Measurements from ENCODE around the gene SV2C. TPM values are rescaled to one million over a fixed set of nuclear protein-coding genes. Genes with fewer than 3 reads are reported as not detected.

The SV2C gene
- total and polyA plus RNA-seq, 7 donors, result 0.31 to 0.71 (median 0.55) TPM; not detected in 2

DNA sequence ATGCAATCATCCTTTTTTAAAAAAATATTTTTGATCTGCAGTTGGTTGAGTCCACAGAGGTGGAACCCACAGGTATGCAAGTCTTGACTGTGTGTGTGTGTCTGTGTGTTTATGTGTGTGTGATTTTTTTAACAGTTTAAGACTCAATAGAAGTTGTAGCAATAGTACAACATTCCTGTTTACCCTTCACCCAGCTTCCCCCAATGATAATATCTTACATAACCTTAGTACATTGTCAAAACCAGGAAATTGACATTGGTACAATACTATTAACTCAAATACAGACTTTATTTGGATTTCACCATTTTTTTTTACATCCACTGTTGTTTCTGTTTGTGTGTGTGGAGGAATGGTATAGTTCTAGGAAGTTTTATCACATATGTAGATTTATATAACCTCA lies 81.8 kb downstream of the SV2C start:
- H3K36me3 ChIP-seq, result no peaks in the 10 kb centered on the region
- H3K27ac ChIP-seq, result no peak overlapping the region
- no peaks in the 10 kb centered on the region for H3K4me1 ChIP-seq
- intact Hi-C loops (cut with DNase I), result no loop called here
- no peak for DNase-seq
- no peak overlapping the region for H3K4me3 ChIP-seq
- no peaks in the 10 kb centered on the region for H3K9me3 ChIP-seq
- TF ChIP-seq POLR2AphosphoS5 (IDR thresholded peaks at IDR 0.05), result no peak
- TF ChIP-seq, protein P1, sequence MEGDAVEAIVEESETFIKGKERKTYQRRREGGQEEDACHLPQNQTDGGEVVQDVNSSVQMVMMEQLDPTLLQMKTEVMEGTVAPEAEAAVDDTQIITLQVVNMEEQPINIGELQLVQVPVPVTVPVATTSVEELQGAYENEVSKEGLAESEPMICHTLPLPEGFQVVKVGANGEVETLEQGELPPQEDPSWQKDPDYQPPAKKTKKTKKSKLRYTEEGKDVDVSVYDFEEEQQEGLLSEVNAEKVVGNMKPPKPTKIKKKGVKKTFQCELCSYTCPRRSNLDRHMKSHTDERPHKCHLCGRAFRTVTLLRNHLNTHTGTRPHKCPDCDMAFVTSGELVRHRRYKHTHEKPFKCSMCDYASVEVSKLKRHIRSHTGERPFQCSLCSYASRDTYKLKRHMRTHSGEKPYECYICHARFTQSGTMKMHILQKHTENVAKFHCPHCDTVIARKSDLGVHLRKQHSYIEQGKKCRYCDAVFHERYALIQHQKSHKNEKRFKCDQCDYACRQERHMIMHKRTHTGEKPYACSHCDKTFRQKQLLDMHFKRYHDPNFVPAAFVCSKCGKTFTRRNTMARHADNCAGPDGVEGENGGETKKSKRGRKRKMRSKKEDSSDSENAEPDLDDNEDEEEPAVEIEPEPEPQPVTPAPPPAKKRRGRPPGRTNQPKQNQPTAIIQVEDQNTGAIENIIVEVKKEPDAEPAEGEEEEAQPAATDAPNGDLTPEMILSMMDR (IDR thresholded peaks at IDR 0.05), result no peak
- no peak for TF ChIP-seq POLR2A (IDR thresholded peaks at IDR 0.05)
- TF ChIP-seq EP300 (IDR thresholded peaks at IDR 0.05), result no peak
- H3K27me3 ChIP-seq, result no peaks in the 10 kb centered on the region

DNA sequence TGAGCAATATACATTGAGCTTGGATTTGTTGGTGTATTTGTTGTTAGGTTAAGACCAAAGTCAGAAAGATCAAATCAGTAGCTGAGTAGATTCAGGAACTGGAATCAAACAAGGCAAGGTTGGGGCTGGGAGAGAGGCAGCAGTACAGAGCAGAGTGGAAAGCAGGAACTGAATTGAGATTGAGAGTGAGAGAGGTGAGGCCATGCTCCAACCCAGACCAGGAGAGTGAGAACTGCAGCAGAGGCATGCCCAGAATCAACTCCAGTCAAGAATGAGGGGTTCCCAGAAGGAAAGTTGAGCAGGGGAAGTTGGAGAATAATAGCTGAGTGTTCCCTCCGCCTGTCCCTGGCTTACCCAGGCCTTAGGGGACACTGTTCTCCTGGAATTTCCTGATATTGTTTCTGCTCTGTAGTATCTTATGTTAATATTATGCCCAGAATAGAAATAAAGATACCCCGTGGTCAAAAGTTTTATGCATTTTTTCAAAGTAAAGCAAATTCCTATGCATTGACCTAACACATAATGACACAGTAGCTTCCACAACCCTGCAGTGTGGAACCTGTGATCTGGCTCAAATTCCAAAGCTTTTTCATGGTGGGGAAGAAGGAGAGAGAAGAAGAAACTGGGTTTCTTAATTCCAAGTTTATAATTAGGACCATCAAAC lies 82.7 kb downstream of the SV2C start:
- no peaks in the 10 kb centered on the region for H3K9me3 ChIP-seq
- no peak overlapping the region for H3K27ac ChIP-seq
- TF ChIP-seq EP300 (IDR thresholded peaks at IDR 0.05) (no peak), POLR2A (IDR thresholded peaks at IDR 0.05) (no peak), POLR2AphosphoS5 (IDR thresholded peaks at IDR 0.05) (no peak)
- TF ChIP-seq, protein P1 (IDR thresholded peaks at IDR 0.05), result no peak
- no peaks in the 10 kb centered on the region for H3K36me3 ChIP-seq
- no peak overlapping the region for H3K4me3 ChIP-seq
- DNase-seq, result no peak
- no peaks in the 10 kb centered on the region for H3K27me3 ChIP-seq
- 76 to 82% methylated on average over 2 of the region's 2 CpGs for WGBS, 2 donors
- intact Hi-C loops (cut with DNase I), result no loop called here
- no peaks in the 10 kb centered on the region for H3K4me1 ChIP-seq

DNA sequence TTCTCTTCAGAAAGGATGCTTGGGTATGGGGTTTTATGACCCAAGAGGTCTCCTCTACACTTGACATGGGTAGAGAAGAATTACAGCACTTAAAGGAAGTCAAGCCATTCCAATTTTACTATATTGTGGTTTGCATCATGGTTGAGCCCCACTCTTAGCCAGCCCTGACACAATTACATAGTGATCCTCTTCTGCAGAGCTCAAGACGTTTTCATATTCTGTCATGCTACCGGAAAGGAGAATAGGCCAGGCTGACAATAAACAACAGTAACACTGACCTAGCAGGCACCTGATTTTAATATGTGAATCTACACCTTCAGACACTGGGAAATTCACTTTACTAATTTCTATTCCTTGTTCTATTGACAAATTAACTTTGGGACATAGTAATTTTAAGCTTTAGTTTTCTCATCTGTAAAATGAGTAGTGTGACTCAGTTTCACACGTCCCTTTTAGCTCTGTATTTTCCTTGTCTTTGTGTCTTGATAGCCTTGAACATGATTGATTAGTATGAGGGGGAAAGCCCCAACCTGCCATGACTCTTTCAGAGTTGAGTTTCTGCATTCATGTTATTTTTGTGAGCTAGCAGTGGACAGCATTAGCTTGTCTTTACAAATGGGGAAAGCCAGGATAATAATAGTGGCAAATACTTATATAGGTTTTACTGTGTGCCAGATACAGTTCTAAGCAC lies 83.8 kb downstream of the SV2C start:
- intact Hi-C loops (cut with DNase I), result no loop called here
- H3K27ac ChIP-seq, result no peak overlapping the region
- no peaks in the 10 kb centered on the region for H3K36me3 ChIP-seq
- 76 to 83% methylated on average over 3 of the region's 3 CpGs for WGBS, 2 donors
- no peak for TF ChIP-seq POLR2AphosphoS5 (IDR thresholded peaks at IDR 0.05)
- TF ChIP-seq, protein P1 (IDR thresholded peaks at IDR 0.05), result no peak
- TF ChIP-seq EP300 (IDR thresholded peaks at IDR 0.05), result no peak
- no peak for TF ChIP-seq POLR2A (IDR thresholded peaks at IDR 0.05)
- no peak overlapping the region for H3K4me3 ChIP-seq
- H3K4me1 ChIP-seq, result no peaks in the 10 kb centered on the region
- DNase-seq, result no peak
- no peaks in the 10 kb centered on the region for H3K27me3 ChIP-seq
- no peaks in the 10 kb centered on the region for H3K9me3 ChIP-seq

DNA sequence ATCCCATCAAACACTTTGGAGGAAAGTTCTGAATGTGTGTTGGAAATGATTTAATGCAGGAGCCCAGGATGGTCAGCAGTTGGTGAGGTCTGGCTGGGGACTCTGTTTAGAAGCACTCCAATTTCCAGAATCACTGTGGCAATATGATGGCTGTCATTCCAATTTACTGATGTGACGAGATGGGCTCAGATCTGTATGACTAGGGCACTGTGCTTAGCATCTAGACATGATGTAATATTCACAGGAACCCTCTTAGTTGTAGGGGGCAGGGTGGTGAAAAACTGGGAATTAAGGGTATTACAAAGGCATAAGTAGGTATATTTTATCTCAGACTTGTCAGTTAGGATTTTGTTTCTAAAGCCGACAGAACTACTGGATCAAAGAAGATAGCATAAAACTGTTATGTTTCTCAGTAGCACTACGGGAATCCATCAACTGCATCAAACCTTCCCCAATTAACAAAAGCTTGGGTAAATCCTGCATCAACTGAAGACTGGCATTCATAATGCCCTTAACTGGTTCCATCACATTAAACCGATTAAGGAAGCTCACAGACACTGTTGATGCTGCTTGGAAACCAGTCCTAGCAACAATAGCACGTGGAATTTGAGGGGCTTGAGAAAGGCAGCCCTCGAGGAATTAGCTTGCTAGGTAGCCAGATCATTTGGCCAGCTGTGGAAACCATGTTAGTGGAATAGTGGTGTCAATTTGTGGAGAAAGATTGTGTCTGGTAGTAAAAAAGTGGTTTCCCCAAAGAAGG lies 86.1 kb downstream of the SV2C start:
- no peak for DNase-seq
- 86 to 93% methylated on average over 6 of the region's 6 CpGs for WGBS, 2 donors
- intact Hi-C loops (cut with DNase I), result no loop called here
- Histone ChIP-seq H3K9me3 (no peaks in the 10 kb centered on the region), H3K36me3 (no peaks in the 10 kb centered on the region), H3K4me1 (no peaks in the 10 kb centered on the region), H3K27ac (no peak overlapping the region), H3K4me3 (no peak overlapping the region), H3K27me3 (no peaks in the 10 kb centered on the region)
- TF ChIP-seq EP300 (IDR thresholded peaks at IDR 0.05), result no peak
- TF ChIP-seq, protein P1 (IDR thresholded peaks at IDR 0.05), result no peak
- TF ChIP-seq POLR2A (IDR thresholded peaks at IDR 0.05), result no peak
- no peak for TF ChIP-seq POLR2AphosphoS5 (IDR thresholded peaks at IDR 0.05)

Measured in sigmoid colon (tissue), 7 donors.